Fibroblast of gingiva (primary cell): Measurements from ENCODE around the gene SMYD5.

Experiments
- DNase-seq: peaks from one replicate; pipeline ENCODE4 v3.0.0-alpha.2; 2011; ENCODE audit warnings: low read depth

The SMYD5 gene

DNA sequence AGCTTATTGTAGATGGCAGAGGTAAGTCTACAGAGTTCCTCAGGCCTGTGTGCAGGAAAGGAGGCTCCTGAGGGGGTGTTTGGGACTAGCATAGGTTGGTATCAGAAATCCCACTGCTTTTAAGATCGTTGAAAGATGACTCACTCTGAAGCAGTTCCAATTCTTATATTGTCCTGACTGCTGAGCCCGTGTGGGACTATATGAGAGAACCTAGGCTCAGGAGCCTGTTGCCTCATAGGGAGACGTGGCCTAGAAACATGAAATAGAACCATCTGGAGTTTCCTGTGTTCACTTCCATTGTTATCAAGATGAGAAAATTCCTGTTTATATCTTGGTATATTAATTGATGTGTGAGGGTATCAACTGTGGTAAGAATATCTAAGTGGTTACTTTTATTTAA lies 25.7 kb downstream of the SMYD5 start:
- peak; percentile 29 for DNase-seq

DNA sequence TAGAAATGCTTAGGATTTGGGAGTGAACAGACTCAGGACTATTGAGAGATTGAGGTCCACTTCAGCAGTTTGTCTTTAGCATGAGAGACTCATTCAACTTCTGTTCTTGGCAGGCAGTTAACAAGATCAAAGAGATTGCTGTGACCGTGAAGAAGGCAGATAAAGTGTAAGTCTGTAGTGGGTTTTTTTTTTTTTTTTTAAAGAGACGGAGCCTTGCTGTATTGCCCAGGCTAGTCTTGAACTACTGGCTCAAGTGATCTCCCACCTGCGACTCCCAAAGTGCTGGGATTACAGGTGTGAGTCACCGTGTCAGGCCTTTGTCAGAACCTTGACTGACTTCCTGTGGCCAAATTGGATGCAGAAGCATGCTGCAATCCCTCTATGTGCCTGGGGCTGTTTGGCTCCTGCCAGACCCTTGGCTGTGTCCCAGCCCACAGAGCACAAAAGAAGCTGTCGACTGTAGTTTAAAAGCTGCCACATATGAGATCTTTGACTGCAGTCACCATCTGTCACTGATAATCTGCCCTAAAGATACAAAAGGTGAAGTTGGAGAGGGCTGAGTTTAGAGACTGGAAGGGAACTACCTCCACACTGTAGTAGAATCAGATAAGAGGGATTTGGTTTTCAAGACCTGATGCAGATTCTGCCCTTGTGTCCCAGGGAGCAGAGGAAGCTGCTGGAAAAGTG lies 30.0 kb downstream of the SMYD5 start:
- DNase-seq: peak; percentile 75

DNA sequence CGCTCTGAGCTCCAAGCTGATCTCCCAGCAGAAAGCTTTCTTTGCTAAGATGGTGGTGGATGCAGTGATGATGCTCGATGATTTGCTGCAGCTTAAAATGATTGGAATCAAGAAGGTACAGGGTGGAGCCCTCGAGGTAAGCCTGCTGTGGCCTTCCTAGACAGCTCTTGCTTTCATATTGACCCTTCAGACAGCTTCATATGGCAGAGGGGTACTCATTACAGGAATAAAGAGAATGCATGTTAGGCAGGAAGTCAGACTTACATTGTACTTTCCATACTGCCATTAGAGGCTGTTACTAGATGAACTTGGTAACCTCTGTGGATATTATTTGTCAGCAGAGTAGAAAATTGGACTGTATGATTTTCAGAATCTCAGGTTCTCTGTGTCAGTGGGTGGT lies 30.5 kb downstream of the SMYD5 start:
- DNase-seq: no peak

DNA sequence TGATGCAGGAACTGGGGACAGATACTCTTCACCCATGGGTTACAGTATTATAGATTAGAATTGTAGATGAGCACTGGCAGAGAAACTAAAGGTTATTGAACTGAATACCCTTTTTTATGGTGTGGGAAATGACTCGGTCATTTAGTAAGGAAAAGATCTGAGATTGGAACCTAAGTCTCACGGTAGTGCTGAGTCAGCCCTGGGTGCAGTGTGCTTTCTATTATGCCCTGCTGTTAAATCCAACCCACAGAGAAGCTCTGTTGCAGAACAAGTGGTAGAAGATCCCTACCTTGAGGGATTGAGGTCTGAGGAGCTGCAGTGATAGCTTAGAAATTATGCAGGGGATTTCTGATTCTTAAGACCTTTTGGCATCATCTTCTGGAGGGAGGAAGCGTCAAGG lies 32.8 kb downstream of the SMYD5 start:
- DNase-seq: no peak

DNA sequence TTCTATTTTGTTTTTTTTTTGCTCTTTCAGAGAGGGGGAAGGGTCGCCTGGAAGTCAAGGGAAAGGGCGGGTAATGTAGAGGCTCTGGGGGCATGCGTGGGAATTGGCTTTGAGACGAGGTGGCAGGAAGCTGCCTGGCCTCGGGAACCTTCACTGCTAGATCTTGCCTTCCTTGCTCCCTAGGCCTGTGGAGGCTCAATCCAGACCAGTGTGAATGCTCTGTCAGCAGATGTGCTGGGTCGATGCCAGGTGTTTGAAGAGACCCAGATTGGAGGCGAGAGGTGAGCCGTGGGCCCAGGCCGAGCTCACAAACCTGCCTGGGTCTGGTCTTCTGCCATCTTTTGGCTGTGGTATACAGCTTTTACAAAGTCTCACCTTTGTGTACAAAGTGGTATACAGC lies 35.6 kb downstream of the SMYD5 start:
- DNase-seq: no peak

GRCh38 chr2:73250872-73251846 lies 37.1 kb downstream of the SMYD5 start:
- no peak for DNase-seq

GRCh38 chr2:73252238-73253027 lies 38.4 kb downstream of the SMYD5 start:
- no peak for DNase-seq

DNA sequence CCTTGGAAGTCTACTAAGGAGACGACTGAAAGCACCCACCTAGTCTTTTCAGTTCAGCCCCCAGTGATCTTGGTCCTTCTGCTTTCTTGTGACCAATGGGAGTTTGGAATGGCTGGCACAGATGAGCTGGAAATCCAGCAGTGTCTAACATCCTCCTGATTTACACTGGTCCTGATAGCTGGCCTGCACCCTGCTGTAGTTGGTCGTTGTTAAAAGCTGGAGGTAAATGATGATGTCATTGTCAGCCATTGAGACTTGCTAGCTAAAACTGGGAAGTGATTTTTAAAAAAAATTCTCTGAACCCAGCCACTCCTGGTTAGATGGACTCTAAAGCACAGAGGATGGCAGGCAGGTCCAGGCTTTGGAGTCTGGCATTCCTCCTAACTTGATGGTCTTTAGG lies 39.4 kb downstream of the SMYD5 start:
- no peak for DNase-seq

DNA sequence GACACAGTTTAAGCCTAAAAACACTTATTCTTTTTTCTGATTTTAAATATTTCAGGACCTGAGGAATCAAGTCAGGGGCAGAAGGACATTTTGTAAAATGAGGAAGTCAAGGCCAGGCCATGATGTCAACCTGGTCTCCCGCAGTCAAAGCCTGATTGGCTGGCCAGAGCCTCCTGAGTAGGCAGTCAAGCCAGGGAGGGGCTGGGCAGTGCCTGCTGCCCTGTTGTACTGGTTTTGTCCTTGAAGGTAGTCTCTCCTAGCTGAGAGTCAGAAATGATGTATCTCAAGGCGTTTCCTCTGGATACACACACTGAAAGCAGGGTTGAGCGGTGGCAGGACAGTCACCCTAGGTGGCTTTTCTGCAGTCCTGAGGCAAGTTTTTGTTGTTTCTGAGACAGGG lies 39.9 kb downstream of the SMYD5 start:
- no peak for DNase-seq

GRCh38 chr2:73254343-73255006 lies 40.4 kb downstream of the SMYD5 start:
- no peak for DNase-seq

DNA sequence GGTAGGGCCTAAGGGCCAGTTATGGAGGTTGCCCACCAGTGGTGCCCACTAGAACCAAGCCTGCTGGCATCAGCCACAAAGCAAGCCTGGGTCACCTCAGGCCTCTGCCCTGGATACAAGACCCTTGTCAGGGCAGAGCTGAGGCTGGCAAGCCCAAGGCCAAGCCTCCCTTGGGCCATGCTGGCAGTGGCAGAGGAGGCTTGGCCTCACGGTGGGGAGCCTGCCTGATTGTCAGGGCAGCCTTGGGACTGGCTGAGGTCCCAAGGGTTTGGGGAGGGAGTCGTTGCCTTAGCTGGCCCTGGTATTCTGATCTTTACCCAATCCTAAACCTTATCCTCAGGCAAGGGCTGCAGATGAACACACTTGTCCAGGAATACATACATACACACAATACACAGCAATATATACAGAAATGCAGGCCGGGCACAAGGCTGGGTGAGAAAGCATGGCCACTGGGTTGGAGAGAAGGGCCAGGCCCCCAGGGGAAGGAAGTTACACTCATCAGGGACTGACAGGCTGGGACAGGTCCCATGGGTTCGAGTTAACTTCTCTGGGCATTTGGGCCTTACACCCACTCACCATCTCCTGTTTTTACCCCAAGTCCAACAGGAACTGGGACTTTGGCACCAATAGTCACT lies 41.1 kb downstream of the SMYD5 start:
- no peak for DNase-seq

DNA sequence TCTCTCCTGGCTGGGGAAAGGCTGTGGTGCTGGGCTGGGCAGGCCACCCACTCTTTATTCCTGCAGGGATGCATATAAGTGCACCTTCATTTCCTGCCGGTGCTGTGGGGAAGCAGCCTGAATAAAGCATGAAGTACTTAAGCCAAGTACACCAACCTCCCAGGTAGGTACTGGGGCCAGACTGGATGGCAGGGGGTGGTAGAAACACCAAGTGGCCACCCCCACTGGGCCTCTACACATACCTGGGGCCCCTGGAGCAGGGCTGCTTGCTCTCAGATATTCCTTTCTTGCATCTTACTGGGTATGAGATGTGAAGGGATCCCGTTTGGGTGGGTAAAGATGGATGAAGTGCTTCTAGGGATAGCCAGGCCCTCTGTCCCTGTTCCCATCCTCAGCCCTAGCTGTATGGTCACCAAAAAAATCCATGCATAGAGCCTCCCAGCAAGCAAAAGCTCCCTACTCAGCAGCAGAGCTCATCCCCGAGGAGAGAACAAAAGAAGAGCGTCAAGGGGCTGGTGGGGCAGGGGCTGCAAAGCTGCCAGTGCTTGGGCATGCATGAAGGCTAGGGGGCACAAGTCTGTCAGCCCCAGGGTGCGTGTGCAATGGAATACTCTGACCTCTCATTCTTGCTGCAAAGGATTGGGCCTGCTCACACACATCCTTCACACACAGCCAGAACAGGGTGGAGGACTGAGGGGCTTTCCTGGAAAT lies 42.0 kb downstream of the SMYD5 start:
- no peak for DNase-seq

- DNase-seq: no peak
Measured at GRCh38 chr2:73256618-73256922, 42.5 kb downstream of the SMYD5 start.

- no peak for DNase-seq
Measured at GRCh38 chr2:73257021-73257420, 43.0 kb downstream of the SMYD5 start.

GRCh38 chr2:73257425-73258125 lies 43.5 kb downstream of the SMYD5 start:
- DNase-seq: no peak

GRCh38 chr2:73258186-73258912 lies 44.3 kb downstream of the SMYD5 start:
- no peak for DNase-seq

- DNase-seq: no peak
Measured at GRCh38 chr2:73258913-73259215, 44.8 kb downstream of the SMYD5 start.

GRCh38 chr2:73259276-73259675 lies 45.2 kb downstream of the SMYD5 start:
- DNase-seq: no peak

- no peak for DNase-seq
Measured at GRCh38 chr2:73259704-73260337, 45.8 kb downstream of the SMYD5 start.
